Body of pancreas (tissue), 4 donors: Measurements from ENCODE around the gene TARM1.

ENCODE experiments used
- POLR2A ChIP-seq, 3 donors: fragments of 450-650 bp; IDR thresholded peaks; one replicate each; pipeline ENCODE4 v1.6.1; 2016; ENCODE audit warnings: antibody characterized with exemption in 3 of 3, mild to moderate bottlenecking in 2 of 3
- TF ChIP-seq, protein P1 (sequence below), 7 experiments: fragments of 450-650 bp in 4 of 7; fragments of 200-600 bp in 3 of 7; sonication (generic) in 3 of 7; IDR thresholded peaks; one replicate each; pipeline ENCODE4 v1.5.1; 2016 to 2019; ENCODE audit warnings: antibody characterized with exemption in 7 of 7

DNA sequence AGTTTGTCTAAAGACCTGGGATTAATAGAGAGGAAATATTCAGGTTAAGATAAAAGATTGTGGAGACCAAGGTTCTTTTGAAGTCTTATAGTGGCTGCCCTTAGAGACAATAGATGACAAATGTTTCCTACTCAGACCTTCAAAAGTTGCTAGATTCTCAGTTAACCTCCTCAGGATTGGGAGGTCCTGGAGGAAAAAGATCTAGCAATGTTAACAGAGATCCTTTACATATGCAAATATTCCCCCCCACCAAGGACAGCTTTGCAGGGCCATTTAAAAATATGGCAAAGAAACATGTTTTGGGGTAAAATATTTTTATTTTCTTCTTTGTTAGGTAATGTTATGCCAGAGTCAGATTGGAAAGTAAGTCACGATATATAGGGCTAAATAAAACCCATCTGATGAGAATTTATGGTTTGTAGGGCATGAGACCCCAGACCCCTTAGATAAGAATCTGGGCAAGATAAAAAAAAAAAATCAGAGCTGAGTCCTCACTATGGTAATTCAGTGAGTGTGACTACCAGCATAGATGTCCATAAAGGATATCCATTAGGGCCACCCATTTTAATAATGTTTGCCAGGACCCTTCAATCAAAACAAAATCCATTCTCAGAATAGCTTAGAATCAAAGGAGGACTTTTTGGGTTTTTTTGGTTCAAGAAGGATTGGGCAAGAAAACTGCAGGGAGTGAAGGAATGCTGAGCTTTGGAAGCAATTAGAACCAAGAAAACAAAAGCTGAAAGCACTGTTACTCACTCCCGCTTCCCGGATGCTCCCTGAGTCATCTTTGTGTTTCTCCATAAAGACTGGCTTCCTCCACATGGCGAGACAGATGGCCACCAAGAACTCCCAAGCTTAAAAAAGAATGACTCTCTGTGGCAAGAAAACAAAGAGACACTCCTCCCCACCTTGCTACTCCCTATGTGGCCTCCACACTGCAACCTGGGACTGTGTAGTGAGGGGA is 45.7 kb downstream of the TARM1 start:
- TF ChIP-seq POLR2A (IDR thresholded peaks at IDR 0.05): no peak
- TF ChIP-seq, protein P1, sequence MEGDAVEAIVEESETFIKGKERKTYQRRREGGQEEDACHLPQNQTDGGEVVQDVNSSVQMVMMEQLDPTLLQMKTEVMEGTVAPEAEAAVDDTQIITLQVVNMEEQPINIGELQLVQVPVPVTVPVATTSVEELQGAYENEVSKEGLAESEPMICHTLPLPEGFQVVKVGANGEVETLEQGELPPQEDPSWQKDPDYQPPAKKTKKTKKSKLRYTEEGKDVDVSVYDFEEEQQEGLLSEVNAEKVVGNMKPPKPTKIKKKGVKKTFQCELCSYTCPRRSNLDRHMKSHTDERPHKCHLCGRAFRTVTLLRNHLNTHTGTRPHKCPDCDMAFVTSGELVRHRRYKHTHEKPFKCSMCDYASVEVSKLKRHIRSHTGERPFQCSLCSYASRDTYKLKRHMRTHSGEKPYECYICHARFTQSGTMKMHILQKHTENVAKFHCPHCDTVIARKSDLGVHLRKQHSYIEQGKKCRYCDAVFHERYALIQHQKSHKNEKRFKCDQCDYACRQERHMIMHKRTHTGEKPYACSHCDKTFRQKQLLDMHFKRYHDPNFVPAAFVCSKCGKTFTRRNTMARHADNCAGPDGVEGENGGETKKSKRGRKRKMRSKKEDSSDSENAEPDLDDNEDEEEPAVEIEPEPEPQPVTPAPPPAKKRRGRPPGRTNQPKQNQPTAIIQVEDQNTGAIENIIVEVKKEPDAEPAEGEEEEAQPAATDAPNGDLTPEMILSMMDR (IDR thresholded peaks at IDR 0.05): no peak
